Measurements from ENCODE around the gene CHTF18.

CHTF18 gene

GRCh38 chr16:776824-777223, 11.6 kb upstream of the CHTF18 start:
- no peak for DNase-seq

DNA sequence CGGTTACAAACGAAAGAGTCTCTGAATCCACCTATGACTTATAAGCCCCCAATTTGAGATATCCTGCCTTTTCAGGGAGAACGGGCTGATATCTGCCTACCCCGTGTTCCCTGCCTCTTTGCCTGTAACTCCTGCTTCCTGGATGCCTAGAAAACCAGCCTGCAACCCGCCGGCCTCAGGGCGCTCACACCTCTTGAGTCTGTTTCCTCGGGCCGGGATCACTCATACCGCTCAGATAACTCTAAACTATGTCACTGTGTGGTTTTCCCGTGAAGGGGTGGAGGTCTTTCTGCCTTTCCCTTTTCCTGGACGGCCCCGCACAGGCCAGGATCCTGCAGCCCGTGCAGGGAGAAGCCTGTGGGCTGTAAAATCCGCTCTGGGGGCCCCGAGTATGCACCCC, 10.6 kb upstream of the CHTF18 start:
- no peak for DNase-seq

DNA sequence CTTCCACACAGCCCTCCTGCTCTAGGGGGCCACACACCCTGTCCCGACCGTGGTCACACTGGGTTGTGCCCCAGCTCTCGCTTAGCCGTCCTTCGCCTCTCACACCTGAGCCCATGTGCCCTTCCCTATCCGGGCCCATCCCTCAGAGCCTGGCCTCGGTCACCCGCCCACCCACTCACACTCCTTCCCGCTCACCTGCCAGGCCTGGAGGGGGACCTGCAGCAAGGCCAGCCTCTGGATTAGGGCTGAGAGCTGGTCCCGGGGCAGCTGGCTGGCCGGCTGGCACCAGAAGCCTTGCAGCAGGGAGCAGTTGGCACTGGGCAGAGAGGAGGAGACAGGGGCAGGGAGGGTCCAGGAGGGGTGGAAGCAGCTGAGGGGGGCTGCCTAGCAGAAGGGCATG, 10.0 kb upstream of the CHTF18 start:
- DNase-seq, result no peak

- no peak for DNase-seq
Measured at GRCh38 chr16:778909-779527, 9.4 kb upstream of the CHTF18 start.

DNA sequence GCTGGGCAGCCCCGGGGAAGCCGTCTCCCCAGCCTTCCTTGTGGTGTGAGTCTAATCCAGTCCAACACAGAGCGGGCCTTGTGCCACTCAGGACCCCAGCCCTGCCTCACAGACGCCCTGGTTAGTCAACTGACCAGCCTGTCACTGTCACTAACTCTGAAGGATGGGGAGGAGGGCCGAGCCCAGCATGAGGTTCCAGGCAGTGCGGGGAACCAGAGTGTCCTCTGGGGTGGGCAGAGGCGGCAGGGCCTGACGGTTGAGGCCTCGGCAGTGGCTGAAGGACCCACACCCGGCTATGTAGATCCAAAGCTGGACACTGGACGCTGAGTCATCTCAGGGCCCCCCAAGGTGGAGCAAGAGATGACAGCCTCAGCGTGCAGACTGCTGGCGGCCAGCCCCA, 8.9 kb upstream of the CHTF18 start:
- DNase-seq, result no peak

DNA sequence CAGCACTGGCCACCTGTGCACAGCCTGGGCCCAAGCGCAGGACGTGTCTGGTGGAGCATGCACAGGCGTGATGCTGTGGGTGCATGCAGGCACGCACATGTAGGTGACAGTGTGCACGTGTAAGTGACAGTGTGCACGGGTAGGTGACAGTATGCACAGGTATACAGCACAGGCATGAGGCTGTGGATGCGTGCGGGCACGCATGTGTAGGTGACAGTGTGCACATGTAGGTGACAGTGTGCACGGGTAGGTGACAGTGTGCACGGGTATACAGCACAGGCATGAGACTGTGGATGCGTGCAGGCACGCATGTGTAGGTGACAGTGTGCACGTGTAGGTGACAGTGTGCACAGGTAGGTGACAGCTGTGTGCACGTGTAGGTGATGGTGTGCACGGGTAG, 8.1 kb upstream of the CHTF18 start:
- DNase-seq, result no peak

- no peak for DNase-seq
Measured at GRCh38 chr16:781346-782010, 6.9 kb upstream of the CHTF18 start.

GRCh38 chr16:782258-782657, 6.2 kb upstream of the CHTF18 start:
- DNase-seq, result no peak

GRCh38 chr16:782766-783403, 5.5 kb upstream of the CHTF18 start:
- DNase-seq, result no peak

DNA sequence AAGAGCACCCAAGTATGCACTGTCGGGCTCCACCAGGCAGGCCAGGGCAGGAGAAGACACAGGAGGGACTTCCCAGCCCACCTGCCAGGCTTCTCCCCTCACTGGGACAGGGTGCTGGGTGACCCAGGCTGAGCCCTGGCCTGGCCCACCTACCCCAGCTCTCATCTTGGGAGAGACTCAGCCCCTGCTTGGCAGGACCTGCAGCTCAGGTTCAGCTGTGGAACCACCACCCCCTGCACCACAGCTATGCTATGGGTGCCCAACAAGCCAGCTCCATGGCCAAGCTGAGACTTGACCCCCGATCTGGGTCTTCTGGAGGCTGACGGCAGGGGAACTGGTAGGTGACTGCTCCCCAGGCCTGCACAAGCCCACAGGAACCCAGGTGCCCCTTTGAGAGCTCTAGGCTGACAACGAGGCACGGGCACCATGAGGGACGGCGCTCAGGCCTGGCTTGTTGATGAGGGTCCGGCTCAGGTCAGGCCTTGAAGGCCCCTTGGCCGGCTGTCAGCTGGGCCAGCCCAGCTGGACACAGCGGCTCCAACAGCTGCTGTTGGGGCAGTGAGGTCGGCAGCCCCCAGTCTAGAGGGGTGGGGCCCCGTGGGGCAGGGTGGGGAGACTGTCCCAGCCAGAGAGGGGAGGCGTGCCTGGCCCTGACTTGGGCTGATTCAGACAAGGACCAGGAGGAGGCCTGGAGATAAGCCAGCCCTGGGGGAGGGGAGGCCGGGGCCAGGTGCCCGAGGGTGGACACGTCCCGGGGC, 4.8 kb upstream of the CHTF18 start:
- DNase-seq, result no peak

- DNase-seq, result no peak
Measured at GRCh38 chr16:784431-784830, 4.0 kb upstream of the CHTF18 start.

DNA sequence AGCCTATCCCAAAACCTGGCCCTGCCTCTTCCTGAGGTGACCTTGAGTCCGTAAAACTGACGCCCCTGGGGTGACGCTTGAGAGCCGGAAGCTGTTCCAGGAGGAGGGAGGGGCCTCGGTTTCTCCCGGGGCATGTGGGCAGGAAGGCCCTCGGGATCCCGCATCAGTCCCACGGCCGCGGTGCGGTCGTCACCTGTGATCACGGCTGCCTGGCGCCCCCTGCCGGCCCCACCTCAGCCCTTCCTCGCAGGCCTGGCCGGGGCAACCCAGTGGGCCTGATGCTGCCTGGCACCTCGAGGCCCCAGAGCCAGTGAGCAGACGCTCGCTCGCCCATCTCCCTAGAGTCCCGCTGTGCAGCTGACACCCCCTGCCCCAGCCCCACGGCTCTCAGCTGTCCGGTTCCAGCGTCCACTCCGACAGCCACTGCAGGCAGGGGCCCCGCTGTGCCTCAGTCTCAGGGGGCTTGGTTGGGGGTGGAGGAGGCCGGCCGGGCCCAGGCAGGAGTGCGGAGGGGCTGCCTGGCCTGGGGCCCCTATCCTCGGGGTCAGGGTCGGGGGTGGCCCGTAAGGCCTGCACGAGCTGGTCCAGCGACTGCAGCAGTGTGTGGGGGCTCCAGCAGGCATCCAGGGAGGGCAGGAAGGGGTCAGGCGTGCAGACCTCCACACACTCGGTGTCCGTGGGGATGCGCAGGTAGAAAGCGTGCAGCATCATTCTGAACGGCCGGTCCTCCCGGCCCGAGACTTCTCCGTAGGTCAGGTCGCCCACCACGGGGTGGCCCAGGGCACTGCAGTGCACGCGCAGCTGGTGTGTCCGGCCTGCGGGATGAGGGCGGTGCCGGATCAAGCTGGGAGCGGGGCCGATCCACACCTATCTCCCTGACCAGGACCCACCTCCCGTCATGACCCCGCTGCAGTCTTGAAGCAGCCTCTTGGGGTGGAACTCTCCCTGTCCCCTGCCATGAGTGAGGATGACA, 2.6 kb upstream of the CHTF18 start:
- DNase-seq, result peak; percentile 55

DNA sequence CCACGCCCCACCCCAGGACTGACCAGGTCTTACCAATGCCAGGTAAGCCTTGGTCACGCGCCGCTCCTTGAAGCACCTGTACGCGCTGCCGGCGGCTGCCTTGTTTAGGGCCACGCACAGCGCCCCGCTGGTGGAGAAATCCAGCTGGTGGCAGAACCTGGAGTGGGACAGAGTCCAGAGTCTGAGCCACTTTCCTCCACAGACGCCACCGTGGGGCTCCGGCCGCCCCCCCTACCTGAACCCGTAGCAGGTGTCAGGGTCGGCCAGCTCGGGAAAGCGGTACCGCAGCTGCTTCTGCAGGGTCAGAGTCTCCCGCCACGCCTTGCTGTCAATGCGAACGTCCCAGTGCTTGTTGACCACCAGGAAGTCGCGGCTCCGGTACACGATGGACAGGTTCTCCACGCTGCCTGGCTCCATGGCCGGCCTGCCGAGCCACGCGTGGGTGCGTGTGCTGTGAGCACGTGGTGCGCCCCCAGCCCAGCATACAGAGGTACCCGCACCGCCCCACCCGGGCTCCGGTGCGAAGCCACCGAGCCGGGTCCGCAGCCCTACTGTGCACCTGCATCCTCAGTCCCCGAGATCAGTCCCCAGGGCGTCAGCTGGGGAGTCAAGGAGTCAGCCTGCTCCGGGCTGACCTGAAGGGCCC, 976 bp upstream of the CHTF18 start:
- DNase-seq, result no peak

GRCh38 chr16:787978-788398, 432 bp upstream of the CHTF18 start, which contains the start of gene RPUSD1:
RPUSD1 (minus strand) TSS chr16:788381; CDS start chr16:787737, 644 bp downstream.
- no peak for DNase-seq

DNA sequence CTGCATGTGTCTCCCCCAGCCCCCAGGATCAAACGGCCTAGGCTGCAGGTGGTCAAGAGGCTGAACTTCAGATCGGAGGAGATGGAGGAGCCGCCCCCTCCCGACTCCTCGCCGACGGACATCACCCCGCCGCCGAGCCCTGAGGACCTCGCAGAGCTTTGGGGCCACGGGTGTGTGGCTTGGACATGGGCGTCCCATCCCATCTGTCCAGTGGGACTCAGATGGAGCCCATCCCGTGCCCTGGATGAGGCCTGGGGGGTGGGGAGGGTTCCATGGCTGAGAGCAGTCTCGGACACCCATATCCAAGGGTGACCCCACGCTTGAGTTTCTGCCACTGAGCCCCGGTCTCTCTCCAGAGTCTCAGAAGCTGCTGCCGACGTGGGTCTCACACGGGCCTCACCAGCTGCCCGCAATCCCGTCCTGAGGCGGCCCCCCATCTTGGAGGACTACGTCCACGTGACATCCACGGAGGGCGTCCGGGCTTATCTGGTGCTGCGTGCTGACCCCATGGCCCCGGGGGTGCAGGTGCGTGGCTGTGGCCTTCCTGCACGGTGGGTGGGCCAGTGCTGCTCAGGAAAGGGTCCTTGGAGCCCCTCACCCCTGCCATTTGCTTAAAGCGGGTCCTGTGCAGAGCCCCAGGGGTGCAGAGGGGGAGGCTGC, 901 bp downstream of the CHTF18 start:
- no peak for DNase-seq

- no peak for DNase-seq
Measured at GRCh38 chr16:790086-790485, 1.7 kb downstream of the CHTF18 start.

- DNase-seq, result no peak
Measured at GRCh38 chr16:791131-791530, 2.7 kb downstream of the CHTF18 start.

GRCh38 chr16:792221-792995, 4.0 kb downstream of the CHTF18 start:
- no peak for DNase-seq

DNA sequence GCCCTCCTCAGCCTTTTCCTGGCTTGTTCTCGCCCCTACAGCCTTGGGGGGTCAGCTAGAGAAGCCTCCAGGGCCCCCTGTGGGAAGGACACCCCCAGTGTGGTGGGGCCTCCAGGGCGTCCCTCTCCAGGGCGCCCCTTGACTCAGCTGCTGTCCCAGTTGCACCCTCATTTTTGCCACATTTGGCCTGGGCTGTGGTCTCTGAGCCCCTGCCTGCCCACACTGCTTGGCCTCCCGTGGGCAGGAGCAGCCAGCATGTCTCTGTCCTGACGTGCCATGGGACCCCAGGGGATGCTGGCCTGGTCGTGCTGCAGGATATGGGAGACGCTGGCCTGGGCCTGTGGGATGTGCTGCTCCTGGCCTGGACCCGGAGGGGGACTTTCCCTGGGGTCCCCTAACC, 5.0 kb downstream of the CHTF18 start:
- no peak for DNase-seq

DNA sequence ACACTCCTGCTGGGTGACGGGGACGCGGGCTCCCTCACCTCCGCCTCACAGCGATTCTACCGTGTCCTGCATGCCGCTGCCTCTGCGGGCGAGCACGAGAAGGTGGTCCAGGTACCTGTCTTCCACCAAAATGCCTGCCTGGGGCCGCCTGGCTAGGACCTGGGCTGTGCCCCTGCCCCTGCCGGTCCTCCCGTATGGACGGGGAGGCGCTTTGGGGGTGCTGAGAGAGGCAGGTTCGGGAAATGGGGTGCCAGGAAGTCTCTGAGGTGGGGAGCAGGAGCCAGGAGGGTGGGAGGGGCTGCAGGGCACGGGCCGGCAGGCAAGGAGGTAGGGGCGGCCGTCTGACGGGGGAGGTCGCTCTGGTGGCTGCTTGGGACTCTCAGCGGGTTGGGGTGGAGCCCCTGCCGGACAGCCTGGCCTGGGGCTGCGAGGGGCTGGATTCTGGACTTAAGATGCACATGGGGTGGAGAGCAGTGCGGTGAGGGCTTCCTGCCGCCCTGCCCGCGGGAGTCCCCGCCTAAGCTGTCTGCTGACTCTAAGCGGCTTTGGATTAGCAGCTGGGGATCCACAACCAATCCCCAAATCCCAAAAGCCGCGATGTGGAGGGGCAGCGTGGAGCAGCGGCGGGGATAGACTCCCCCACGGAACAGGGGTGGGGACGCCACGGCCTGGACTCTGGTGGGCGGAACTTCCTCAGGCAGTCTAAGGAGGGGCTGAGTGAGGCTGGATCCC, 5.8 kb downstream of the CHTF18 start:
- DNase-seq, result no peak
